Measurements from ENCODE around the gene FAM131B. TPM values are rescaled to one million over a fixed set of nuclear protein-coding genes. Genes with fewer than 3 reads are reported as not detected.

The FAM131B gene
- total RNA-seq, 1 experiment from 2014 or later: 17.3 TPM

- H3K36me3 Mint-ChIP-seq (ENCODE audit: insufficient read depth in 1 of 3, low read depth in 3 of 3): no peaks in the 10 kb centered on the region; a peak in 1 of 7 replicates
- H3K79me2 ChIP-seq (ENCODE audit: insufficient read depth, low read length): no peaks in the 10 kb centered on the region
- H4K5ac ChIP-seq (ENCODE audit: insufficient read length, low read depth, low read length): no peak overlapping the region
- no peak overlapping the region for H4K8ac ChIP-seq (replicated peaks; ENCODE audit: insufficient read length, low read depth, low read length)
- H3K23ac ChIP-seq (ENCODE audit: insufficient read length, low read depth, low read length): no peak overlapping the region
- H3K56ac ChIP-seq (ENCODE audit: insufficient read length, low read depth, low read length): no peak overlapping the region
- H2AK5ac ChIP-seq (ENCODE audit: insufficient read length, low read length): no peak overlapping the region
- no peaks in the 10 kb centered on the region for H4K20me1 ChIP-seq (ENCODE audit: control insufficient read depth, insufficient read depth, insufficient read length)
- H3K23me2 ChIP-seq (ENCODE audit: insufficient read length, low read depth, low read length, poor library complexity, severe bottlenecking): no peaks in the 10 kb centered on the region
- no peak overlapping the region for H2BK5ac ChIP-seq (ENCODE audit: insufficient read length, low read length)
- H3K27me3 Mint-ChIP-seq (ENCODE audit: low read depth): peaks cover 4% of the 10 kb centered on the region
- no peak overlapping the region for H3K4me3 Mint-ChIP-seq
- H3K14ac ChIP-seq (ENCODE audit: insufficient read depth, low read length): no peak overlapping the region
- H3K4ac ChIP-seq (ENCODE audit: low read depth, low read length): no peak overlapping the region
- H2BK15ac ChIP-seq (ENCODE audit: low read depth, low read length): no peak overlapping the region
- H3K9me3 Mint-ChIP-seq: no peaks in the 10 kb centered on the region; a peak in 1 of 5 replicates
- H2BK20ac ChIP-seq (ENCODE audit: low read depth, low read length, poor library complexity, severe bottlenecking): no peak overlapping the region
- no peak overlapping the region for H2BK12ac ChIP-seq (ENCODE audit: insufficient read length, low read depth, low read length)
- no peak overlapping the region for H3K18ac ChIP-seq (ENCODE audit: insufficient read length, low read depth, low read length)
- no peak for TF ChIP-seq CTCF (conservative IDR thresholded peaks at IDR 0.05)
- no peak overlapping the region; a peak in 1 of 7 replicates for H3K27ac Mint-ChIP-seq
- DNase-seq: no peak
- no peak overlapping the region for H3K4me2 ChIP-seq (ENCODE audit: insufficient read depth, insufficient read length, low read length)
- no peak overlapping the region for H2BK120ac ChIP-seq (ENCODE audit: low read depth, low read length, poor library complexity, severe bottlenecking)
- H2AFZ ChIP-seq (ENCODE audit: low read length): no peak overlapping the region
- no CpG with 5 or more reads among the region's 12 CpGs for WGBS (ENCODE audit: extremely low coverage, insufficient read length, low lambda C conversion rate)
- H3K4me1 Mint-ChIP-seq: peaks cover 19 to 30% of the 10 kb centered on the region in 2 experiments
- H3K4me1 ChIP-seq (ENCODE audit: insufficient read depth, low read length): no peaks in the 10 kb centered on the region
- no peaks in the 10 kb centered on the region for H3K9me3 ChIP-seq (ENCODE audit: control insufficient read depth, low read depth, low read length)
- H3K27ac ChIP-seq (ENCODE audit: insufficient read length, low read depth, low read length): no peak overlapping the region
- H3K79me1 ChIP-seq (ENCODE audit: insufficient read depth, low read depth, low read length, poor library complexity, severe bottlenecking): no peaks in the 10 kb centered on the region
- no peaks in the 10 kb centered on the region for H3K27me3 ChIP-seq (ENCODE audit: insufficient read depth, low read length)
- no peak overlapping the region for H3T11ph ChIP-seq (ENCODE audit: low read length)
- H3K9ac ChIP-seq (ENCODE audit: extremely low read depth, insufficient read length, low read length): no peak overlapping the region
- no peak overlapping the region for H4K91ac ChIP-seq (ENCODE audit: insufficient read length, low read depth, low read length)
These were observed 38.9 kb downstream of the FAM131B start for GRCh38 chr7:143323653-143324052.
